Ramos (cell line): ENCODE results near the gene CHMP4B.

Experiments used
- in situ Hi-C: fragments of 300-500 bp; cut with MboI; formaldehyde crosslinking; loops from one replicate; pipeline ENCODE4 v1.14.3; 2022; ENCODE audit warnings: low sequenced_read_pairs; ENCODE audit not compliant: unreplicated experiment

CHMP4B gene

GRCh38 chr20:33789109-33789857 lies 21.9 kb upstream of the CHMP4B start:
- in situ Hi-C loops, result no loop called here

DNA sequence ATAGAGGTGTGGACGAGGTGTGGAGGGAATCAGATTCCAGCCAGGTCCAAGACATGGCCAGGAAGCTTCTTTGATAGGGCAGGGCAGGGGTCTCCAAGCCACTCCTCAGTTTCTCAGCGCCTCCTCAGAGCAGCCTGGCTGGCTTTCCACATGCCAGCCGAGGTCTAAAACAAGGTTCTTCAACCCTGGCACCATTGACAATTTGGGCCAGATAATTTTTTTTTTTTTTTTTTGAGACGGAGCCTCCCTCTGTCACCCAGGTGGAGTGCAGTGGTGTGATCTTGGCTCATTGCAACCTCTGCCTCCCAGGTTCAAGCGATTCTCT lies 21.3 kb upstream of the CHMP4B start:
- in situ Hi-C loops, result loop anchor here (5.0 kb wide), 1 partner anchor 72 kb away; no protein-coding TSS in a partner anchor

DNA sequence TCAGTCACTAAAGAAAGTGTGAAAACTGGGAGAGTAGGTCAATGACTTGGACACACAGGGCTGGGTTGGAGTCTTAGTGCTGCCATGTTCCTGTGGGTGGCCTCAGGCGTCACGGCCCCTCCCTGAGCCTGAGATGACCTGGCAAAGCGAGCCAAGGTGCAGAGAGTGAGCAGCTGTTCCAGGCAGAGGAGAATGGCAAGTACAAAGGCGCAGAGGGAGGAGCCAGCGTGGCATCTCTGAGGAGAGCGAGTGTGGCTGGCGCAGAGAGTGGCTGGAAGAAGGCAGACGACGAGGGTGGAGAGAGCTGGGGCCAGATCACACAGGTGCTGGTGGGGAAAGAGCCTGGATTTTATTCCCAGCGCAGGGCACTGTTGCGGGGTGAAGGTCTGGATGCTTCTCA lies 20.6 kb upstream of the CHMP4B start:
- in situ Hi-C loops, result loop anchor here (5.0 kb wide), 1 partner anchor 72 kb away; no protein-coding TSS in a partner anchor

DNA sequence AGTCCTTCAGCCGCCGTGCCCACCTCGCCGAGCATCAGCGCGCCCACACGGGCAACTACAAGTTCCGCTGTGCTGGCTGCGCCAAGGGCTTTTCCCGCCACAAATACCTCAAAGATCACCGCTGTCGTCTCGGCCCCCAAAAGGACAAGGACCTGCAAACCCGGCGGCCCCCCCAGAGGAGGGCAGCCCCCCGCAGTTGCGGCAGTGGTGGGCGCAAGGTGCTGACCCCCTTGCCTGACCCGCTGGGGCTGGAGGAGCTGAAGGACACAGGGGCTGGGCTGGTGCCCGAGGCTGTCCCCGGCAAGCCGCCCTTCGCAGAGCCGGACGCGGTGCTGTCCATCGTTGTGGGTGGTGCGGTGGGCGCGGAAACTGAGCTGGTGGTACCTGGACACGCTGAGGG lies 20.1 kb upstream of the CHMP4B start:
- in situ Hi-C loops, result loop anchor here (5.0 kb wide), 1 partner anchor 71 kb away; no protein-coding TSS in a partner anchor

- in situ Hi-C loops, result loop anchor here (5.0 kb wide), 1 partner anchor 71 kb away; no protein-coding TSS in a partner anchor
Observed at GRCh38 chr20:33791540-33791939, 19.6 kb upstream of the CHMP4B start.

- in situ Hi-C loops, result loop anchor here (5.0 kb wide), 1 partner anchor 70 kb away; no protein-coding TSS in a partner anchor
Observed at GRCh38 chr20:33791959-33792597, 19.1 kb upstream of the CHMP4B start.

GRCh38 chr20:33792598-33792989 lies 18.6 kb upstream of the CHMP4B start:
- in situ Hi-C loops, result loop anchor here (5.0 kb wide), 1 partner anchor 70 kb away; no protein-coding TSS in a partner anchor

DNA sequence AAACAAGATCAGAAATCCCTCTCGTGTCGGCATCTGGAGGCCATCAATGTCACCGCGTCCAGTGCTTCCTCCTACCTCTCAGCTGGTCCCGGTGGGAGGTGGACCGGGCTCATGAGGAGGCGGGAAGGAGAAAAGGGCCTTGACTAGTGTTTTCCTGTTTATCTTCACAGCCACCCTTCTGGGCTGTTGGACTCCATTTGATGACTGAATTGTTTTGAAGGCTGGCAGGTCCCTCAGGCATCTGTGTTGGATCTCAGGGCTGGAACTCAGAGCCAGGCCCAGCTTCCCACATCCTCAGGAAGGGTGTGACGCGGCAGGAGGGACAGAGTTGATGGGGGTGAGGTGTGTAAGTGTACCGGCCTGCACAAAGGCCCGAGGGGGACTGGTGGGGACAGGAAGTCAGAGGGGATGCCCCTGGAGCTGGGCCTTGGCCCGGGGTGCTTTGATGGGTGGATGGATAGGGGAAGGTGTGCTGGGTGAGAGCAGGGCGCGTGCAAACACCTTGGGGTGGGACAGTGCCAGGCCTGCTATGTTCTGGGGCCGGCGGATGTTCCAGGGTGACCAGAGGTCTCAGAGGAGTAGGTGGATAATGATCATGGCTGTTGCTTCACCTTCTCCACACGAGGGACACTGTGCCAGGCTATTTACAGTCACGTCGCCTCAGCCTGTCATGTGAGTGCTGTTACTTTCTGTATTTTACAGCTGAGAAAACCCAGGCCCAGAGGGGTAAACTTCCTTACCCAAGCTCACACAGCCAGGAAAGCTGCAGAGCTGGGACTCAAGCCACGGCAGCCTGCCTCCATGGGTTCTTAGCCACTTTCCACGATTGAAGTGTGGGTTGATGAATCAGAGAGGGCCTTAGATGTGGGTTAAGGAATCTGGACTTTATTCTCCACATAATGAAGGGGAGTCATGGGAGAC lies 17.9 kb upstream of the CHMP4B start:
- in situ Hi-C loops, result loop anchor here (5.0 kb wide), 1 partner anchor 69 kb away; no protein-coding TSS in a partner anchor

GRCh38 chr20:33796263-33796906 lies 14.8 kb upstream of the CHMP4B start:
- in situ Hi-C loops, result no loop called here

DNA sequence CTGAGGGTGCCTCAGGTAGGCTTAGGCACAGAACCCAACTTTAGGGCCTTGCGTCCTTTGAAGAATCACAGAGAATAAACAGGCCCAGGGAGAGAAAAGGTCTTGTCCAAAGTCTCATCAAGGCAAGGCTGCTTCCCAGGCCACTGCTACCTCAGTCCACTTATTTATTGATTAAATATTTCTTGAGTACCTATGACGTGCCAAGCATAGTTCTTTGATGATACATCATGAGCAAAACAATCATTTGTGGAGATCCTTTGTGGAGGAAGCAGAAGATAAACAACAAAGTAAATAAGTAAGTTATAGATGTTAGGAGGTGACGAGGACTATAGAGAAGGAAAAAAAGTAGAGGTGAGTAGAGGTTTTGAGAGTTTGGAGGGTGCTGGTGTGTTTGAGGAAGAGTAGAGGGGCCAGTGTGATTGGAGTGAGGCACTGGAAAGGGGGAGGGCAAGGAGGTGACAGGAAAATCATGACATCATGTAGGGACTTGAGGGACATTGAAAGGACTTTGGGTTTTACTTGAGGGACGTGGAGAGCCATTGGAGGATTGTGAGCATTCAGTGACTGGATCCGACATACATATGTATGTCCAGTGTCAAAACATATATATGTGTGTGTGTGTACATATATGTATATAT lies 14.1 kb upstream of the CHMP4B start:
- in situ Hi-C loops, result no loop called here

DNA sequence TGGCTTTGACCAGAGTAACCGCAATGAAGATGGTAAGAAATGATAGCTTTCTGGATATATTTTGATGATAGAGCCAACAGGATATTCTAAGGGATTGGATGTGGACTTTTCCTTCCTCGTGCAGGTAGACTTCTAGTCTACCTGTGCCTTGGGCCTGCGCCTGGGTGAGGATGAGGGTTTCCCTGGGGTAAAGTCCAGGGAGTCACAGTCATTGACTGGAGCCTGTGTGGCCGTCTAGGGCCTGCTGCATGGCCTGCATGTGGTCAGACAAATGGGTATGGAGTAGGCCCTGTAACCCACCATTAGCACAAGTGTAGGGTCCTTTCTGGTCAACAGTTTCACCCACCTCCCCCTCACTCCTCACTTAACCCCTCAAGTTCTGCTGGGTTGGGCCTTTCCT lies 12.7 kb upstream of the CHMP4B start:
- in situ Hi-C loops, result no loop called here

DNA sequence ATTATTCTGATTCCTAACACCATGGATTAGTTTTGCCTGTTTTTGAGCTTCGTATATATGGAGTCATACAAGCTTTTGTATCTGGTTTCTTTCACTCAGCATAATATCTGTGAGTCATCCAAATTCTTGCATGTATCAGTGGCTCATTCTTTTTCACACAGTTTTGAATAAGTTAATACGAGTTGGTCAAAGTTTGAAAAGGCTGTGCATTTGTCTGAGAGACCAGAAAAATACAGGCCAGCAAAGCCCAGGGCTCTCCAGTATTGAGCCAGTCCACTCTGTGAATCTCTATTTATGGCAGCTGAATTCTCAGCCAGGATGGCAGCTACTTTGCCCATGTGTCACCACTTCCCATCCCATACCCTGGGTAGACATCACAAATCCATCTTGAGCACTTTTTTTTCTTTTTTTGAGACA lies 7.2 kb upstream of the CHMP4B start:
- in situ Hi-C loops, result no loop called here

GRCh38 chr20:33808388-33808787 lies 2.8 kb upstream of the CHMP4B start:
- in situ Hi-C loops, result no loop called here

DNA sequence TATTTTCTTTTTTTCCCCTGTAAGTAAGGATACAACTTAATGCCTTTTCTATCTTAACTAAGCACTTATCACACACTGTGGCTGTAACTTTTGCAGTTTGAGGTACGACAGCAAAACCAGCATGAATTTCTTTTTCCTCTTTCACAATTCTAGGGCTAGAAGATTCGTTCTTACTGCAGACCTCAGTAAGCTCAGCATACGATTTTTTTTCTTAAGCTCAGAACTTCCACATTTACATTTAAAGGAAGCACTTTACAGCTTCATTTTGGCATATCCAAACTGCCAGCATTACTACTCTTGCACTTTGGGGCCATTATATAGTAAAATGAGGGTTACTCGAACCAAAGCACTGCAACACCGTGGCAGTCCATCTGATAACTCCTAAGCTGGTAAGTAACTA lies 889 bp upstream of the CHMP4B start:
- in situ Hi-C loops, result no loop called here

- in situ Hi-C loops, result no loop called here
Observed at GRCh38 chr20:33811776-33812151, 616 bp downstream of the CHMP4B start.

- in situ Hi-C loops, result no loop called here
Observed at GRCh38 chr20:33812152-33812849, 1.2 kb downstream of the CHMP4B start.

DNA sequence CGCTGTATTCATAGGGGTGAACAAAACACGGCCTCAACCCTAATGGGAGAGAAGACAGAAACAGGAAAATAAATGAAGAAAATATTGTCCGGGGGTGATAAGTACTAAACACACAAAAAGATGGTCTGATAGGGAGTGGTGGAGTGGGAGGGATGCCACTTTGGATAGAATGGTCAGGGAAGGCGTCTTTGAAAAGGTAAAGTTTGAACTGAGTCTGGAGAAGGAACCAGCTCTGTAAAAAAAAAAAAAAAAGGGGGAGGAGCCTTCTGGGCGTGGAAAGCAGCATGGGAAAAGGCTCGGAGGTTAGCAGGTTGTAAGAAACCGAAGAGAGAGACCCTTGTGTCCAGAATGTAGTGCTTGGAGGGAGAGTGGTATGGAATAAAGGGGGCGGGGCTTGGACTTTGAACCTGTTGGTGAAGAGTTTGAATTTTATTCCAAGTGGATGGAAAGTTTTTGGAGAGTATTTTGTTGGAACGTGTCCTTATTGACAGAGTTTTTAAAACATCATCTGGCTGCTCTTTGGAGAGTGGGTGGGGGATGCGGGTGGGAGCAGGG lies 1.8 kb downstream of the CHMP4B start:
- in situ Hi-C loops, result no loop called here

DNA sequence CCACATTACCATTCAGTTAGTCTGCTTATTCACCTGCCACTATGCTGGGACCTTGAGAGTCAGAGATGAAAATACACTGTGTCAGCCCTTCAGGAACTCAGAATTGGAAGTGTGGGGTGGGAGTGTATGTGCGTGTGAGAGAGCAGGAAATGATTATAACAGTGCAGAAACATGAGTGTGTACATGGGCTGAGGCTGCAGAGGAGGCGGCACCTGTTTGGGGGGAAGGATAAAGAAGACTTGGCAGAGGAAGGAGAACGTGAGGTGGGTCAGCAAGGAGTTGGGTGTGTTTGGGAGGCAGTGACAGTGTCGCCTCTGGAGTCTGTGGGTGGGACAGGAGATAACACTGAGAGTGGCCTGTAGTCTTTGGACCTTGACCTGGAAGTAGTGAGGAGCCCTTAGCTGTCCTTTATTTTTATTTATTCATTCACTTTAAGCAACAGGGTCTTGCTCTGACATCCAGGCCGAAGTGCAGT lies 3.1 kb downstream of the CHMP4B start:
- in situ Hi-C loops, result no loop called here

GRCh38 chr20:33815671-33816070 lies 4.5 kb downstream of the CHMP4B start:
- in situ Hi-C loops, result no loop called here
